Transverse colon (tissue), 4 donors: ENCODE results near the gene STXBP2. TPM values are rescaled to one million over a fixed set of nuclear protein-coding genes. Genes with fewer than 3 reads are reported as not detected.

Source experiments
- DNase-seq: peaks from one replicate; pipeline ENCODE4 v3.0.0-alpha.2; 2019
- H3K27ac ChIP-seq, 4 donors: fragments of 200-600 bp; sonication (generic); 2 replicates each; pipeline ENCODE4 v1.5.1; 2016 to 2018; ENCODE audit warnings: inconsistent platforms in 4 of 4
- H3K27me3 ChIP-seq: fragments of 200-600 bp; sonication (generic); 2 replicates; pipeline ENCODE4 v1.5.1; 2017; ENCODE audit warnings: inconsistent platforms
- H3K36me3 ChIP-seq, 4 donors: fragments of 200-600 bp; sonication (generic); 2 replicates each; pipeline ENCODE4 v1.5.1; 2017 to 2019; ENCODE audit warnings: inconsistent platforms in 4 of 4
- H3K4me1 ChIP-seq, 4 donors: fragments of 200-600 bp; sonication (generic); 2 replicates each; pipeline ENCODE4 v1.5.1; 2017 to 2020; ENCODE audit warnings: inconsistent platforms in 4 of 4
- H3K4me3 ChIP-seq, 4 donors: fragments of 200-600 bp; sonication (generic); 1 replicate in 1 of 4; 2 replicates in 3 of 4; pipeline versions ENCODE4 v1.5.1 to v1.6.1; 2017 to 2019; ENCODE audit warnings: inconsistent platforms in 4 of 4
- H3K9me3 ChIP-seq, 2 donors: fragments of 200-600 bp; sonication (generic); 2 replicates each; pipeline ENCODE4 v1.5.1; 2017 to 2019; ENCODE audit warnings: inconsistent platforms in 2 of 2
- EP300 ChIP-seq: sonication (generic); formaldehyde crosslinking; IDR thresholded peaks from one replicate; pipeline ENCODE4 v1.6.1; 2017; ENCODE audit warnings: antibody characterized with exemption, low read depth
- POLR2A ChIP-seq: fragments of 450-650 bp; IDR thresholded peaks from one replicate; pipeline ENCODE4 v1.6.1; 2016; ENCODE audit warnings: antibody characterized with exemption, mild to moderate bottlenecking, moderate library complexity
- POLR2AphosphoS5 ChIP-seq, 3 donors: sonication (generic); formaldehyde crosslinking; IDR thresholded peaks; one replicate each; pipeline ENCODE4 v1.6.1; 2016; ENCODE audit warnings: antibody characterized with exemption in 3 of 3
- WGBS, 2 donors: methylation state at CpG; one replicate each; pipeline ENCODE4 v1.1.5; 2018; ENCODE audit warnings: low coverage in 1 of 2; 5-methylcytosine and 5-hydroxymethylcytosine counted together
- in situ Hi-C, 4 donors: fragments of 200-750 bp; cut with MboI; loops; one replicate each; pipeline versions ENCODE4 v1.15.0 to v1.15.1; 2017; ENCODE audit warnings: low sequenced_read_pairs in 3 of 4, low pct_ligation_motif_present in 1 of 4, low pct_unique_long_range_greater_than_20kb in 1 of 4
- intact Hi-C: fragments of 100-400 bp; cut with DNase I; formaldehyde crosslinking; loops from one replicate; pipeline ENCODE4 v1.15.1; 2023; ENCODE audit warnings: low total_unique reads
- total RNA-seq, 4 donors: library from RNA; depleted of rRNA; stranded (reverse); fragments of >200 nt; gene quantifications; one replicate each; pipeline ENCODE4 v1.1.0, GENCODE V29; 2016
- TF ChIP-seq, protein P1 (sequence below), 5 experiments: fragments of 200-600 bp in 3 of 5; fragments of 450-650 bp in 2 of 5; sonication (generic) in 3 of 5; IDR thresholded peaks; 1 replicate in 2 of 5; 2 replicates in 3 of 5; pipeline ENCODE4 v1.5.1; 2016 to 2017; ENCODE audit warnings: antibody characterized with exemption in 5 of 5, inconsistent platforms in 3 of 5, mild to moderate bottlenecking in 2 of 5, moderate library complexity in 1 of 5

The STXBP2 gene
- total RNA-seq, 4 donors from 2014 or later: 132 to 303 (median 205) TPM

DNA sequence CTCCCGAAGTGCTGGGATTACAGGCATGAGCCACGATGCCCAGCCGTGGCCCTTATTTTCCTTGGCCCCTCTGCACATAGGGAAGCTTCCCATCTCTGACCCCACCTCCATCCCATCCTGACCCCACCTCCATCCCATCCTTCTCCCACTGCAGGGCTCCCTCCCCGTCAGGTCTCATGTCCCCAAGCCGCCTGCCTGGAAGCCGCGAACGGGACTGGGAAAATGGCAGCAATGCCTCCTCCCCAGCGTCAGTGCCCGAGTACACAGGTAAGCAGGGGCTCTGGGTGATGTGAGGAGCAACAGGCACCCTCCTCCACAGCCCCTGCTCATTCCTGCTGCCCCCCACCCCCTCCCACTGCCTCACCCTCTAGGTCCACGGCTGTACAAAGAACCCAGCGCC lies 19.7 kb upstream of the STXBP2 start:
- H3K27me3 ChIP-seq: no peaks in the 10 kb centered on the region
- intact Hi-C loops (no loop called here), in situ Hi-C loops (no loop called here)
- H3K27ac ChIP-seq: no peak overlapping the region
- H3K36me3 ChIP-seq: peaks cover 0 to 18% (median 0%) of the 10 kb centered on the region in 4 donors
- WGBS, 2 donors: 95% methylated on average over 12 of the region's 12 CpGs; no CpG with 5 or more reads in 1 of the 2 donors
- TF ChIP-seq, protein P1, sequence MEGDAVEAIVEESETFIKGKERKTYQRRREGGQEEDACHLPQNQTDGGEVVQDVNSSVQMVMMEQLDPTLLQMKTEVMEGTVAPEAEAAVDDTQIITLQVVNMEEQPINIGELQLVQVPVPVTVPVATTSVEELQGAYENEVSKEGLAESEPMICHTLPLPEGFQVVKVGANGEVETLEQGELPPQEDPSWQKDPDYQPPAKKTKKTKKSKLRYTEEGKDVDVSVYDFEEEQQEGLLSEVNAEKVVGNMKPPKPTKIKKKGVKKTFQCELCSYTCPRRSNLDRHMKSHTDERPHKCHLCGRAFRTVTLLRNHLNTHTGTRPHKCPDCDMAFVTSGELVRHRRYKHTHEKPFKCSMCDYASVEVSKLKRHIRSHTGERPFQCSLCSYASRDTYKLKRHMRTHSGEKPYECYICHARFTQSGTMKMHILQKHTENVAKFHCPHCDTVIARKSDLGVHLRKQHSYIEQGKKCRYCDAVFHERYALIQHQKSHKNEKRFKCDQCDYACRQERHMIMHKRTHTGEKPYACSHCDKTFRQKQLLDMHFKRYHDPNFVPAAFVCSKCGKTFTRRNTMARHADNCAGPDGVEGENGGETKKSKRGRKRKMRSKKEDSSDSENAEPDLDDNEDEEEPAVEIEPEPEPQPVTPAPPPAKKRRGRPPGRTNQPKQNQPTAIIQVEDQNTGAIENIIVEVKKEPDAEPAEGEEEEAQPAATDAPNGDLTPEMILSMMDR (IDR thresholded peaks at IDR 0.05): no peak
- TF ChIP-seq POLR2A: no peak
- TF ChIP-seq EP300: no peak
- TF ChIP-seq POLR2AphosphoS5 (IDR thresholded peaks at IDR 0.05): no peak
- no peak for DNase-seq
- H3K4me1 ChIP-seq: peaks cover 9 to 24% (median 20%) of the 10 kb centered on the region in 4 donors
- H3K4me3 ChIP-seq: no peak overlapping the region
- H3K9me3 ChIP-seq: no peaks in the 10 kb centered on the region

- TF ChIP-seq EP300 (no peak), POLR2A (no peak), POLR2AphosphoS5 (IDR thresholded peaks at IDR 0.05) (no peak)
- TF ChIP-seq, protein P1 (IDR thresholded peaks at IDR 0.05): no peak
- H3K4me3 ChIP-seq: no peak overlapping the region
- DNase-seq: no peak
- in situ Hi-C loops (no loop called here), intact Hi-C loops (no loop called here)
- 95% methylated on average over 20 of the region's 28 CpGs; no CpG with 5 or more reads in 1 of the 2 donors for WGBS, 2 donors
- no peaks in the 10 kb centered on the region for H3K9me3 ChIP-seq
- no peaks in the 10 kb centered on the region for H3K27me3 ChIP-seq
- peaks cover 9 to 24% (median 20%) of the 10 kb centered on the region in 4 donors for H3K4me1 ChIP-seq
- H3K27ac ChIP-seq: peak overlapping the region in 1 of 4 donors; percentile 74
- peaks cover 0 to 23% (median 0%) of the 10 kb centered on the region in 4 donors for H3K36me3 ChIP-seq
Measured at GRCh38 chr19:7617735-7618134, 19.2 kb upstream of the STXBP2 start.

DNA sequence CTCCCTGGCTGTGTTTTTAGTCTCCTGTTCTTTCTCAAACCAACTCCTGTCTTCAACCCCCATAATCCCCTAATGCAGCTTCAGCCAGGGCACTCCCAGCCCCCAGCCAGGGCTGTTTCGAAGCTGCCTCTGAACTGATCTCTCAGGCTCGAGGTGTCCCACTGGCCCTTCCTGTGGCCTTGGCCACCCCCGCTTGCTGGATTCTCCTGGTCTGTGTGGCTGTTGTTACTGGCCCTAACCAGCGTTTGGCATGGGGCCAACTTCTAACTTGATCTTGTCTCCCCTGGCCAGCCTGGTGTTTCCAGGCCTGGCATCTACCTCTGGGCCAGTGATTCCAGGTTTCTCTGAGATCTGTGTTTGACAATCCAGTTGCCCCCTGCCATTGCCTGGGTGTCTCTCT lies 18.6 kb upstream of the STXBP2 start:
- intact Hi-C loops (no loop called here), in situ Hi-C loops (no loop called here)
- TF ChIP-seq POLR2AphosphoS5 (IDR thresholded peaks at IDR 0.05) (no peak), EP300 (no peak), POLR2A (no peak)
- TF ChIP-seq, protein P1 (IDR thresholded peaks at IDR 0.05): no peak
- peaks cover 9 to 24% (median 20%) of the 10 kb centered on the region in 4 donors for H3K4me1 ChIP-seq
- 67% methylated on average over 4 of the region's 4 CpGs; no CpG with 5 or more reads in 1 of the 2 donors for WGBS, 2 donors
- no peak for DNase-seq
- no peaks in the 10 kb centered on the region for H3K9me3 ChIP-seq
- no peak overlapping the region for H3K4me3 ChIP-seq
- peaks cover 0 to 24% (median 0%) of the 10 kb centered on the region in 4 donors for H3K36me3 ChIP-seq
- no peaks in the 10 kb centered on the region for H3K27me3 ChIP-seq
- H3K27ac ChIP-seq: peak overlapping the region; percentile 70 to 86 (median 74)

GRCh38 chr19:7618771-7619510 lies 18.0 kb upstream of the STXBP2 start:
- intact Hi-C loops (no loop called here), in situ Hi-C loops (no loop called here)
- peak; percentile 76 for DNase-seq
- H3K9me3 ChIP-seq: no peaks in the 10 kb centered on the region
- no peak overlapping the region for H3K4me3 ChIP-seq
- H3K4me1 ChIP-seq: peaks cover 9 to 24% (median 20%) of the 10 kb centered on the region in 4 donors
- H3K27ac ChIP-seq: peak overlapping the region; percentile 70 to 86 (median 74)
- H3K27me3 ChIP-seq: no peaks in the 10 kb centered on the region
- H3K36me3 ChIP-seq: peaks cover 0 to 24% (median 0%) of the 10 kb centered on the region in 4 donors
- 54% methylated on average over 12 of the region's 21 CpGs; no CpG with 5 or more reads in 1 of the 2 donors for WGBS, 2 donors
- TF ChIP-seq POLR2A (no peak), EP300 (no peak), POLR2AphosphoS5 (IDR thresholded peaks at IDR 0.05) (no peak)
- TF ChIP-seq, protein P1 (IDR thresholded peaks at IDR 0.05): no peak
